Measurements from ENCODE around the gene SMTNL2.

DNA sequence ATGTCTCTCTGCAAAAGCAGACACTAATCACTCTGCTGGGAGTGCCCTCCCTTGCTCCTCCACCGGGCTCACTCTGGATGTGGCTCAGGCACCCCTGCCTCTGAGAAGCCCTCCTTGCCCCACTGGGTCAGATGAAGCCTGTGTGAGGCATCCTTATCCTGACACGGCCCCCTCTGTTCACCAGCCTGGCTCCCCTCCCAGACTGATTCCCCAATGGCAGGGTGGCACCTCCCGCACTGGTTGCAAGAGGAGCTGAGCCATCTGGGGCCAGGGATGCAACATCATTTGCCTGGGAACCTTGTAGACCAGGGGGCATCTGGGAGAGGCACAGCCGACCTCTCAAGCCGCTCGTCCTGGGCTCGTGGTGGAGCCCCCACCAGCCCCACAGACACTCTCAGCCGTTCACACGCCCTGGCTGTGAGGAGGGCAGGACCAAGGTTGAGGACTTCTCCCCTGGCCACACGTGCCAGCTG, 6.7 kb downstream of the SMTNL2 start:
- TF ChIP-seq, protein P1, sequence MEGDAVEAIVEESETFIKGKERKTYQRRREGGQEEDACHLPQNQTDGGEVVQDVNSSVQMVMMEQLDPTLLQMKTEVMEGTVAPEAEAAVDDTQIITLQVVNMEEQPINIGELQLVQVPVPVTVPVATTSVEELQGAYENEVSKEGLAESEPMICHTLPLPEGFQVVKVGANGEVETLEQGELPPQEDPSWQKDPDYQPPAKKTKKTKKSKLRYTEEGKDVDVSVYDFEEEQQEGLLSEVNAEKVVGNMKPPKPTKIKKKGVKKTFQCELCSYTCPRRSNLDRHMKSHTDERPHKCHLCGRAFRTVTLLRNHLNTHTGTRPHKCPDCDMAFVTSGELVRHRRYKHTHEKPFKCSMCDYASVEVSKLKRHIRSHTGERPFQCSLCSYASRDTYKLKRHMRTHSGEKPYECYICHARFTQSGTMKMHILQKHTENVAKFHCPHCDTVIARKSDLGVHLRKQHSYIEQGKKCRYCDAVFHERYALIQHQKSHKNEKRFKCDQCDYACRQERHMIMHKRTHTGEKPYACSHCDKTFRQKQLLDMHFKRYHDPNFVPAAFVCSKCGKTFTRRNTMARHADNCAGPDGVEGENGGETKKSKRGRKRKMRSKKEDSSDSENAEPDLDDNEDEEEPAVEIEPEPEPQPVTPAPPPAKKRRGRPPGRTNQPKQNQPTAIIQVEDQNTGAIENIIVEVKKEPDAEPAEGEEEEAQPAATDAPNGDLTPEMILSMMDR (IDR thresholded peaks at IDR 0.05), result no peak
- no peak for TF ChIP-seq POLR2A (IDR thresholded peaks at IDR 0.05)

Measured in right lobe of liver (tissue), 4 donors.